Vagina (tissue), 2 donors: ENCODE data around the gene C20orf144. TPM values are rescaled to one million over a fixed set of nuclear protein-coding genes. Genes with fewer than 3 reads are reported as not detected.

Experiments used
- DNase-seq, 2 donors: peaks; one replicate each; pipeline ENCODE4 v3.0.0-alpha.2; 2017; ENCODE audit errors: extremely low spot score in 2 of 2
- H3K27ac ChIP-seq: fragments of 200-600 bp; sonication (generic); one replicate; pipeline ENCODE4 v1.5.1; 2019
- H3K27me3 ChIP-seq: fragments of 200-600 bp; sonication (generic); one replicate; pipeline ENCODE4 v1.5.1; 2019
- H3K36me3 ChIP-seq, 2 donors: fragments of 200-600 bp; sonication (generic); one replicate each; pipeline ENCODE4 v1.5.1; 2017 to 2019
- H3K4me1 ChIP-seq: fragments of 200-600 bp; sonication (generic); one replicate; pipeline ENCODE4 v1.5.1; 2019
- H3K4me3 ChIP-seq, 2 donors: fragments of 200-600 bp; sonication (generic); 1 replicate in 1 of 2; 2 replicates in 1 of 2; pipeline ENCODE4 v1.5.1; 2016 to 2019
- H3K9me3 ChIP-seq: fragments of 200-600 bp; sonication (generic); one replicate; pipeline ENCODE4 v1.5.1; 2019
- POLR2A ChIP-seq, 2 donors: fragments of 450-650 bp; IDR thresholded peaks; one replicate each; pipeline ENCODE4 v1.6.1; 2017; ENCODE audit warnings: antibody characterized with exemption in 2 of 2, mild to moderate bottlenecking in 2 of 2, moderate library complexity in 2 of 2
- POLR2AphosphoS5 ChIP-seq, 2 donors: sonication (generic); formaldehyde crosslinking; IDR thresholded peaks; one replicate each; pipeline ENCODE4 v1.9.0; 2017; ENCODE audit warnings: antibody characterized with exemption in 2 of 2, mild to moderate bottlenecking in 2 of 2, low read depth in 1 of 2; ENCODE audit not compliant: insufficient read depth in 1 of 2
- intact Hi-C: fragments of 100-400 bp; cut with DNase I; formaldehyde crosslinking; loops from one replicate; pipeline ENCODE4 v1.15.1; 2023
- total RNA-seq: library from RNA; depleted of rRNA; stranded (reverse); fragments of >200 nt; gene quantifications from one replicate; pipeline ENCODE4 v1.2.3, GENCODE V29; 2016
- TF ChIP-seq, protein P1 (sequence below), 3 experiments: fragments of 450-650 bp in 2 of 3; fragments of 200-600 bp in 1 of 3; sonication (generic) in 1 of 3; IDR thresholded peaks; one replicate each; pipeline ENCODE4 v1.5.1; 2017 to 2019; ENCODE audit warnings: antibody characterized with exemption in 3 of 3, mild to moderate bottlenecking in 2 of 3, moderate library complexity in 2 of 3

C20orf144 gene
- total RNA-seq, 1 donor from 2014 or later: not detected

DNA sequence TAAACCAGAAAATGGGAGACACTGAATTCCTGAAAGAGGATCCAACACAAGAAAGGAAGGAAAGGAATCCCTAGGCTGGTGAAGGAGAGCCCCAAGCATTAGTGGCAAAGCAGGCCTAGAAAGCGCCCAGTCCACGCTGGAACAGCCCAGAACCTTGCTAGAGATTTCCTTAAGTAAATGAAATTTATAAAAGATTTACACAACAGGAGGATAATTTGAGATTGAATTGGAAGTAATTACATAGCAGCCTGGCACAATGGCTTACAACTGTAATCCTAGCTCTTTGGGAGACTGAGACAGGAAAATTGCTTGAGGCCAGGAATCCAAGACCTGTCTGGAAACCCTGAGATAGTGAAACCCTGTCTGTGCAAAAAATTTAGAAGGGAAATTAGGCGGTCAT, 26.8 kb upstream of the C20orf144 start:
- TF ChIP-seq POLR2A (IDR thresholded peaks at IDR 0.05) (no peak), POLR2AphosphoS5 (IDR thresholded peaks at IDR 0.05; ENCODE audit: insufficient read depth in 1 of 2, low read depth in 1 of 2) (no peak)
- TF ChIP-seq, protein P1, sequence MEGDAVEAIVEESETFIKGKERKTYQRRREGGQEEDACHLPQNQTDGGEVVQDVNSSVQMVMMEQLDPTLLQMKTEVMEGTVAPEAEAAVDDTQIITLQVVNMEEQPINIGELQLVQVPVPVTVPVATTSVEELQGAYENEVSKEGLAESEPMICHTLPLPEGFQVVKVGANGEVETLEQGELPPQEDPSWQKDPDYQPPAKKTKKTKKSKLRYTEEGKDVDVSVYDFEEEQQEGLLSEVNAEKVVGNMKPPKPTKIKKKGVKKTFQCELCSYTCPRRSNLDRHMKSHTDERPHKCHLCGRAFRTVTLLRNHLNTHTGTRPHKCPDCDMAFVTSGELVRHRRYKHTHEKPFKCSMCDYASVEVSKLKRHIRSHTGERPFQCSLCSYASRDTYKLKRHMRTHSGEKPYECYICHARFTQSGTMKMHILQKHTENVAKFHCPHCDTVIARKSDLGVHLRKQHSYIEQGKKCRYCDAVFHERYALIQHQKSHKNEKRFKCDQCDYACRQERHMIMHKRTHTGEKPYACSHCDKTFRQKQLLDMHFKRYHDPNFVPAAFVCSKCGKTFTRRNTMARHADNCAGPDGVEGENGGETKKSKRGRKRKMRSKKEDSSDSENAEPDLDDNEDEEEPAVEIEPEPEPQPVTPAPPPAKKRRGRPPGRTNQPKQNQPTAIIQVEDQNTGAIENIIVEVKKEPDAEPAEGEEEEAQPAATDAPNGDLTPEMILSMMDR (IDR thresholded peaks at IDR 0.05): no peak
- H3K9me3 ChIP-seq: no peaks in the 10 kb centered on the region
- no peak overlapping the region for H3K4me3 ChIP-seq
- peaks cover 0 to 55% of the 10 kb centered on the region in 2 donors for H3K36me3 ChIP-seq
- H3K4me1 ChIP-seq: no peaks in the 10 kb centered on the region
- H3K27ac ChIP-seq: no peak overlapping the region
- H3K27me3 ChIP-seq: no peaks in the 10 kb centered on the region
- no peak for DNase-seq
- intact Hi-C loops: no loop called here

DNA sequence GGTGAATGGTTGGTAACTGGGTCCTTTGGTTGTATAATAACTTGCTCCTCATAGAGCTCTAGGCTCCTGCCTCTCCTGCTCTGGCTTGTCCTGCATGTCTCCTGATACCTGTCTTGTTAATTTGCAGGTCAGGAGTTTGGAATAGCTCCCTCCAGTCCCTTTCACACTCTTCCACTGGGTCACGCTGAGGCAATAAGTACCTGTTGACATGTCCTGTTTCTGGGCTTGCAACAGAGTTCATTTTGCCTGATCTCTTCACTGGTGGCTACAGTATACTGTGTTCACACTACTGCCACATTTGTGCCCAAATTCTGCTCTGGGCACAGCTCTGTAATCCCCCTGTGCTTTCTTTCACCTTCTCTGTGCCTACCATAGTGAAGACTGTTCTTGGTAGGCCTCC, 25.4 kb upstream of the C20orf144 start:
- no peaks in the 10 kb centered on the region for H3K4me1 ChIP-seq
- TF ChIP-seq POLR2AphosphoS5 (IDR thresholded peaks at IDR 0.05; ENCODE audit: insufficient read depth in 1 of 2, low read depth in 1 of 2) (no peak), POLR2A (IDR thresholded peaks at IDR 0.05) (no peak)
- TF ChIP-seq, protein P1 (IDR thresholded peaks at IDR 0.05): no peak
- no peaks in the 10 kb centered on the region for H3K27me3 ChIP-seq
- H3K27ac ChIP-seq: no peak overlapping the region
- intact Hi-C loops: no loop called here
- no peak overlapping the region for H3K4me3 ChIP-seq
- H3K9me3 ChIP-seq: no peaks in the 10 kb centered on the region
- H3K36me3 ChIP-seq: peaks cover 0 to 58% of the 10 kb centered on the region in 2 donors
- DNase-seq: no peak

DNA sequence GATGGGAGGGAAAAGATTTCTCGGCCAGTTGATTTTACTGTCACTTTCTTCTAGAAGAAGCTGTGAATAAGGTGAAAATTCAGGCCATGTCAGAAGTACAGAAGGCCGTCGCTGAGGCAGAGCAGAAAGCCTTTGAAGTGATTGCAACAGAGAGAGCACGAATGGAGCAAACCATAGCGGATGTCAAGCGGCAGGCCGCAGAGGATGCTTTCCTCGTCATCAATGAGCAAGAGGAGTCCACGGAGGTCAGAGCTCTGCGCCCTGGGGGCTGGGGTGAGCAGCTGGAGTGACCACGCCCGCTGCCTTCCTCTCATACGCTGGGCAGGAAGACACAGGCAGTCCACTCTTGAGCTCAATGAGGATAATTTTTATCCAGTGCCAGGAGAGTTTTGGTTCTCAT, 21.8 kb upstream of the C20orf144 start:
- H3K27ac ChIP-seq: no peak overlapping the region
- no peaks in the 10 kb centered on the region for H3K27me3 ChIP-seq
- no peak for DNase-seq
- TF ChIP-seq POLR2AphosphoS5 (IDR thresholded peaks at IDR 0.05; ENCODE audit: insufficient read depth in 1 of 2, low read depth in 1 of 2) (no peak), POLR2A (IDR thresholded peaks at IDR 0.05) (no peak)
- TF ChIP-seq, protein P1 (IDR thresholded peaks at IDR 0.05): no peak
- H3K36me3 ChIP-seq: peaks cover 0 to 61% of the 10 kb centered on the region in 2 donors
- no peaks in the 10 kb centered on the region for H3K4me1 ChIP-seq
- intact Hi-C loops: no loop called here
- no peak overlapping the region for H3K4me3 ChIP-seq
- no peaks in the 10 kb centered on the region for H3K9me3 ChIP-seq

DNA sequence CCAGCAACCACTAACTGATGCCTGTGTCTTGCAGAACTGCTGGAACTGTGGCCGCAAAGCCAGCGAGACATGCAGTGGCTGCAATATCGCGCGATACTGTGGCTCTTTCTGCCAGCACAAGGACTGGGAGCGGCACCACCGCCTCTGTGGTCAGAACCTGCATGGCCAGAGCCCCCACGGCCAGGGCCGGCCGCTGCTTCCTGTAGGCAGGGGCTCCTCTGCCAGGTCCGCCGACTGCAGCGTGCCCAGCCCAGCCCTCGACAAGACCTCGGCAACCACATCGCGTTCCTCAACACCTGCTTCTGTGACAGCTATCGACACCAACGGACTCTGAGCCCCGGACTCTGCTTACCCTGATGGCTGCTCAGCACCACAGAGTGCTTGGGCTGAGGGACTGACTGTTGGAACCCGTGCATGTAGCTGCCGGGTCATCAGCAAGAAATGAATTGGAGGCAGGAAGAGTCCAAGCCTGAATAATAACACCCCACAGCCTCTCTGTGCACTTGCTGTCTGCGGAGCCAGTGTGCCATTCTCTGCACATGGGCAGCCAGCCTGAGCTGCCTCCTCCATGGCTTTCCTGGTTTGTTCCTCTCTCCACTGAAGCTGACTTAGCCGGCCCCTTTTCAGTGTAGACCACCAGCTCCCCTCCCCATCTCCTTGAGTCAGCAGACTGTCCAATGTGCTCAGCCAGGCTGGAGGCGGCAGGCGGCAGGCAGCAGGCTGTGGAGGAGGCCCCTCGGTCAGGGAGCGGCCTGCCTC, 17.6 kb upstream of the C20orf144 start:
- intact Hi-C loops: no loop called here
- Histone ChIP-seq H3K4me1 (peaks cover 23% of the 10 kb centered on the region), H3K9me3 (no peaks in the 10 kb centered on the region), H3K27ac (no peak overlapping the region), H3K36me3 (peaks cover 0 to 46% of the 10 kb centered on the region in 2 donors), H3K27me3 (no peaks in the 10 kb centered on the region), H3K4me3 (no peak overlapping the region)
- DNase-seq: no peak
- TF ChIP-seq POLR2AphosphoS5 (IDR thresholded peaks at IDR 0.05; ENCODE audit: insufficient read depth in 1 of 2, low read depth in 1 of 2) (no peak), POLR2A (IDR thresholded peaks at IDR 0.05) (no peak)
- TF ChIP-seq, protein P1 (IDR thresholded peaks at IDR 0.05): no peak

DNA sequence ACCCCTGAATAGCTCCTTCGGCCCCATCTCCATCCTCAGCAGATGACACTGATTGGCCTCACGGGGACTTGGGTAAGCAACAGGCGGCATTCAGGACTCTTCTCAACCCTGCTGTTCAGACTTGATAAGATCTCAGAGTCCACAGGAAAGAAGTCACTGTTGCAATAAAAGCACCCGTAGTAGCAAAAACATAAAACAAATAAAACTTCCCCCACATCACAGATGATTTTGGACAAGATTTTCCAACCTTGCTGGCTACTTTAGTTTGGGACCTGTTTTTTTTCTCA, 17.1 kb upstream of the C20orf144 start:
- H3K36me3 ChIP-seq: peaks cover 0 to 41% of the 10 kb centered on the region in 2 donors
- no peaks in the 10 kb centered on the region for H3K9me3 ChIP-seq
- intact Hi-C loops: no loop called here
- peaks cover 26% of the 10 kb centered on the region for H3K4me1 ChIP-seq
- no peak overlapping the region for H3K27ac ChIP-seq
- TF ChIP-seq POLR2A (IDR thresholded peaks at IDR 0.05): no peak
- no peaks in the 10 kb centered on the region for H3K27me3 ChIP-seq
- DNase-seq: no peak
- no peak overlapping the region for H3K4me3 ChIP-seq
